H9 (cell line): ENCODE results near the gene SARS1. TPM values are rescaled to one million over a fixed set of nuclear protein-coding genes. Genes with fewer than 3 reads are reported as not detected.

Experiments used
- DNase-seq: peaks from one replicate; pipeline ENCODE4 v3.0.0-alpha.2; 2017
- H2AFZ ChIP-seq: one replicate; pipeline ENCODE4 v1.6.1; 2013; ENCODE audit warnings: mild to moderate bottlenecking, low read length, control low read depth, moderate library complexity
- H2AK5ac ChIP-seq: 2 replicates; pipeline ENCODE4 v1.6.1; 2013; ENCODE audit warnings: low read length, control low read depth, mixed read lengths; ENCODE audit not compliant: insufficient read length
- H2BK120ac ChIP-seq: one replicate; pipeline ENCODE4 v1.6.1; 2013; ENCODE audit warnings: low read depth, mild to moderate bottlenecking, low read length, control low read depth, inconsistent platforms; ENCODE audit not compliant: poor library complexity, severe bottlenecking
- H2BK12ac ChIP-seq: 2 replicates; pipeline ENCODE4 v1.6.1; 2013; ENCODE audit warnings: low read length, control low read depth, mixed read lengths, low read depth; ENCODE audit not compliant: insufficient read length
- H2BK15ac ChIP-seq: 2 replicates; pipeline ENCODE4 v1.6.1; 2013; ENCODE audit warnings: low read depth, low read length, control low read depth
- H2BK20ac ChIP-seq: one replicate; pipeline ENCODE4 v1.6.1; 2013; ENCODE audit warnings: low read depth, mild to moderate bottlenecking, low read length, control low read depth, inconsistent platforms; ENCODE audit not compliant: poor library complexity, severe bottlenecking
- H2BK5ac ChIP-seq: 2 replicates; pipeline ENCODE4 v1.6.1; 2013; ENCODE audit warnings: low read length, control low read depth, mixed read lengths; ENCODE audit not compliant: insufficient read length
- H3K14ac ChIP-seq: 2 replicates; pipeline ENCODE4 v1.6.1; 2013; ENCODE audit warnings: low read length, control low read depth; ENCODE audit not compliant: insufficient read depth
- H3K18ac ChIP-seq: 2 replicates; pipeline ENCODE4 v1.6.1; 2013; ENCODE audit warnings: low read depth, mild to moderate bottlenecking, mixed read lengths, low read length, control low read depth; ENCODE audit not compliant: insufficient read length
- H3K23ac ChIP-seq: 2 replicates; pipeline ENCODE4 v1.6.1; 2013; ENCODE audit warnings: low read length, control low read depth, mixed read lengths, low read depth; ENCODE audit not compliant: insufficient read length
- H3K23me2 ChIP-seq: 2 replicates; pipeline ENCODE4 v1.6.1; 2013; ENCODE audit warnings: low read depth, mild to moderate bottlenecking, mixed read lengths, low read length, control low read depth; ENCODE audit not compliant: insufficient read length, poor library complexity, severe bottlenecking
- H3K27ac ChIP-seq: 2 replicates; pipeline ENCODE4 v1.5.1; 2013; ENCODE audit warnings: low read length, control low read depth, mixed read lengths, low read depth; ENCODE audit not compliant: insufficient read length
- H3K27me3 ChIP-seq: 2 replicates; pipeline ENCODE4 v1.6.1; 2013; ENCODE audit warnings: low read length, control low read depth, inconsistent platforms; ENCODE audit not compliant: insufficient read depth
- H3K4ac ChIP-seq: 2 replicates; pipeline ENCODE4 v1.6.1; 2013; ENCODE audit warnings: low read depth, mild to moderate bottlenecking, control low read depth, inconsistent platforms, low read length, moderate library complexity
- H3K4me1 ChIP-seq: 2 replicates; pipeline ENCODE4 v1.6.1; 2013; ENCODE audit warnings: low read length, control low read depth, inconsistent platforms; ENCODE audit not compliant: insufficient read depth
- H3K4me2 ChIP-seq: 2 replicates; pipeline ENCODE4 v1.6.1; 2013; ENCODE audit warnings: low read length, control low read depth, mixed read lengths; ENCODE audit not compliant: insufficient read length, insufficient read depth
- H3K56ac ChIP-seq: 2 replicates; pipeline ENCODE4 v1.6.1; 2013; ENCODE audit warnings: low read depth, mild to moderate bottlenecking, mixed read lengths, low read length, control low read depth; ENCODE audit not compliant: insufficient read length
- H3K79me1 ChIP-seq: 2 replicates; pipeline ENCODE4 v1.6.1; 2013; ENCODE audit warnings: low read depth, mild to moderate bottlenecking, moderate library complexity, low read length, control low read depth, inconsistent platforms; ENCODE audit not compliant: insufficient read depth, poor library complexity, severe bottlenecking
- H3K79me2 ChIP-seq: 2 replicates; pipeline ENCODE4 v1.6.1; 2013; ENCODE audit warnings: low read length, control low read depth, inconsistent platforms; ENCODE audit not compliant: insufficient read depth
- H3K9ac ChIP-seq: 2 replicates; pipeline ENCODE4 v1.6.1; 2013; ENCODE audit warnings: low read length, control low read depth, mixed read lengths; ENCODE audit not compliant: insufficient read length; ENCODE audit errors: extremely low read depth
- H3K9me3 ChIP-seq: one replicate; pipeline ENCODE4 v1.6.1; 2013; ENCODE audit warnings: low read depth, low read length, inconsistent platforms; ENCODE audit not compliant: control insufficient read depth
- H3T11ph ChIP-seq: one replicate; pipeline ENCODE4 v1.6.1; 2013; ENCODE audit warnings: mild to moderate bottlenecking, low read length, control low read depth, inconsistent platforms
- H4K20me1 ChIP-seq: one replicate; pipeline ENCODE4 v1.6.1; 2013; ENCODE audit not compliant: control insufficient read depth, insufficient read length, insufficient read depth
- H4K5ac ChIP-seq: 2 replicates; pipeline ENCODE4 v1.6.1; 2013; ENCODE audit warnings: low read depth, mild to moderate bottlenecking, mixed read lengths, low read length, control low read depth; ENCODE audit not compliant: insufficient read length
- H4K8ac ChIP-seq: replicated peaks from 2 replicates; pipeline ENCODE4 v1.6.1; 2013; ENCODE audit warnings: low read length, control low read depth, mixed read lengths, low read depth; ENCODE audit not compliant: insufficient read length
- H4K91ac ChIP-seq: 2 replicates; pipeline ENCODE4 v1.6.1; 2013; ENCODE audit warnings: low read depth, mild to moderate bottlenecking, moderate library complexity, mixed read lengths, low read length, control low read depth; ENCODE audit not compliant: insufficient read length
- H3K27ac Mint-ChIP-seq, 3 experiments: 2 replicates in 2 of 3; 3 replicates in 1 of 3; pipeline ENCODE4 v1.8.0; 2020 to 2021; ENCODE audit warnings: mixed read lengths in 3 of 3, mild to moderate bottlenecking in 1 of 3, moderate library complexity in 1 of 3
- H3K27me3 Mint-ChIP-seq: 2 replicates; pipeline ENCODE4 v1.8.0; 2021; ENCODE audit warnings: low read depth, mild to moderate bottlenecking, moderate library complexity, mixed read lengths
- H3K36me3 Mint-ChIP-seq, 3 experiments: 2 replicates in 2 of 3; 3 replicates in 1 of 3; pipeline ENCODE4 v1.8.0; 2020 to 2021; ENCODE audit warnings: low read depth in 3 of 3, mixed read lengths in 3 of 3; ENCODE audit not compliant: insufficient read depth in 1 of 3
- H3K4me1 Mint-ChIP-seq, 2 experiments: 2 replicates each; pipeline ENCODE4 v1.8.0; 2020; ENCODE audit warnings: mixed read lengths in 2 of 2
- H3K4me3 Mint-ChIP-seq, 2 experiments: 2 replicates in 1 of 2; 3 replicates in 1 of 2; pipeline ENCODE4 v1.8.0; 2020 to 2021; ENCODE audit warnings: mild to moderate bottlenecking in 2 of 2, mixed read lengths in 2 of 2, moderate library complexity in 1 of 2
- H3K9me3 Mint-ChIP-seq, 2 experiments: 2 replicates in 1 of 2; 3 replicates in 1 of 2; pipeline ENCODE4 v1.8.0; 2020; ENCODE audit warnings: mild to moderate bottlenecking in 2 of 2, mixed read lengths in 2 of 2, moderate library complexity in 1 of 2
- WGBS: extraction: QIAGEN DNeasy Blood & Tissue Kit; methylation state at CpG from one replicate; pipeline ENCODE4 v1.1.7; 2013; ENCODE audit warnings: missing lambda C conversion rate, low lambda C conversion rate, mixed read lengths; ENCODE audit not compliant: insufficient read length; ENCODE audit errors: extremely low coverage; 5-methylcytosine and 5-hydroxymethylcytosine counted together
- total RNA-seq: library from RNA; stranded (reverse); gene quantifications from 2 replicates; pipeline ENCODE4 v1.2.1, GENCODE V29; 2021
- TF ChIP-seq, protein P1 (sequence below): fragments of 200-600 bp; sonication (generic); conservative IDR thresholded peaks from 3 replicates; pipeline ENCODE4 v1.8.0; 2021; ENCODE audit warnings: antibody characterized with exemption, mild to moderate bottlenecking

SARS1 gene
- total RNA-seq, 1 experiment from 2014 or later = 139 TPM

DNA sequence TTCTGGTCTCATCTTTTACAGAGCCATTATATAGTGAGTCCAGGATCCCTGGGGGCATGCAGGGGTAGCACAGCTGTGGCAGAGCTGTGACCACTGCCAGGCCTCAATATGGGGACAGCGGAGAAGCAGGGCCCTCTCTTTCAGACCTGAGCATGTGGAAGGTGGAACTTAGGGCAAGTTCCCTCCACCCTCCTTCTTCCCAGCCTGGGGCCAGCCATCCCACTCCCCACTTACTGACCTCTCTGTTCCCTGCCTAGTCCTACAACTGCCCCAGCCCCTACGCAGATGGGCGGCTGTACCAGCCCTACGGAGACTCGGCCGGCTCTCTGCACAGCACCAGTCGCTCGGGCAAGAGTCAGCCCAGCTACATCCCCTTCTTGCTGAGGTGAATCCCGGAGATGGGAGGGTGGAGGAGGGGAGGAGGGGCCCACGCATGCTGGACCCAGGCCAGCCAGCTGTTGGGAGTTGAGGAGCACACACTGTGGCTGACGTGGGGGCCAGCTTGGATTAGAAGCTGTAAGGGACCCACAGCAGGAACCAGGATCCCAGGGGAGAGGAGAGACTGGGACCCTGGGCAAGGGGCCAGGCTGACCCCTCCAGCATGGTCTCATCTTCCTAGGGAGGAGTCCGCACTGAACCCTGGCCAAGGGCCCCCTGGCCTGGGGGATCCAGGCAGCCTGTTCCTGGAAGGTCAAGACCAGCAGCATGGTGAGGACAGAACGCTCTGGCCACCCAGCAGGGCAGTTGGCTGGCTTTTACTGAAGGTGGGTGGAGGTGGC is 58.5 kb downstream of the SARS1 start:
- Histone ChIP-seq H3K79me1 (no peaks in the 10 kb centered on the region), H2AFZ (no peak overlapping the region), H3K4me1 (no peaks in the 10 kb centered on the region; the same call in 1 of the 2 replicates), H4K5ac (no peak overlapping the region), H3K27me3 (no peaks in the 10 kb centered on the region), H3K27ac (no peak overlapping the region), H2AK5ac (no peak overlapping the region), H3K9me3 (no peaks in the 10 kb centered on the region), H3T11ph (no peak overlapping the region), H2BK15ac (no peak overlapping the region), H3K56ac (no peak overlapping the region), H3K4me2 (no peak overlapping the region), H3K9ac (no peak overlapping the region), H2BK20ac (no peak overlapping the region), H2BK12ac (no peak overlapping the region), H4K91ac (no peak overlapping the region), H3K23me2 (no peaks in the 10 kb centered on the region), H3K18ac (no peak overlapping the region), H2BK5ac (no peak overlapping the region), H2BK120ac (no peak overlapping the region), H3K14ac (no peak overlapping the region), H3K23ac (no peak overlapping the region), H4K20me1 (no peaks in the 10 kb centered on the region), H3K4ac (no peak overlapping the region), H4K8ac (no peak overlapping the region), H3K79me2 (no peaks in the 10 kb centered on the region)
- no peak for DNase-seq
- no peak overlapping the region; a peak in 1 of 7 replicates for H3K27ac Mint-ChIP-seq
- no CpG with 5 or more reads among the region's 13 CpGs for WGBS
- H3K9me3 Mint-ChIP-seq = no peaks in the 10 kb centered on the region; a peak in 1 of 5 replicates
- no peaks in the 10 kb centered on the region for H3K27me3 Mint-ChIP-seq
- H3K36me3 Mint-ChIP-seq = peaks cover 9 to 44% (median 44%) of the 10 kb centered on the region in 3 experiments; a peak in 6 of 7 replicates
- H3K4me1 Mint-ChIP-seq = peaks cover 23 to 25% of the 10 kb centered on the region in 2 experiments
- TF ChIP-seq, protein P1, sequence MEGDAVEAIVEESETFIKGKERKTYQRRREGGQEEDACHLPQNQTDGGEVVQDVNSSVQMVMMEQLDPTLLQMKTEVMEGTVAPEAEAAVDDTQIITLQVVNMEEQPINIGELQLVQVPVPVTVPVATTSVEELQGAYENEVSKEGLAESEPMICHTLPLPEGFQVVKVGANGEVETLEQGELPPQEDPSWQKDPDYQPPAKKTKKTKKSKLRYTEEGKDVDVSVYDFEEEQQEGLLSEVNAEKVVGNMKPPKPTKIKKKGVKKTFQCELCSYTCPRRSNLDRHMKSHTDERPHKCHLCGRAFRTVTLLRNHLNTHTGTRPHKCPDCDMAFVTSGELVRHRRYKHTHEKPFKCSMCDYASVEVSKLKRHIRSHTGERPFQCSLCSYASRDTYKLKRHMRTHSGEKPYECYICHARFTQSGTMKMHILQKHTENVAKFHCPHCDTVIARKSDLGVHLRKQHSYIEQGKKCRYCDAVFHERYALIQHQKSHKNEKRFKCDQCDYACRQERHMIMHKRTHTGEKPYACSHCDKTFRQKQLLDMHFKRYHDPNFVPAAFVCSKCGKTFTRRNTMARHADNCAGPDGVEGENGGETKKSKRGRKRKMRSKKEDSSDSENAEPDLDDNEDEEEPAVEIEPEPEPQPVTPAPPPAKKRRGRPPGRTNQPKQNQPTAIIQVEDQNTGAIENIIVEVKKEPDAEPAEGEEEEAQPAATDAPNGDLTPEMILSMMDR = no peak
- no peak overlapping the region for H3K4me3 Mint-ChIP-seq
